Embryonic facial prominence (tissue), 1 donor: ENCODE results near the gene ANKS6.

Experiments used
- DNase-seq: peaks from one replicate; pipeline ENCODE4 v3.0.0-alpha.2; 2016; ENCODE audit errors: extremely low spot score

Gene ANKS6

DNA sequence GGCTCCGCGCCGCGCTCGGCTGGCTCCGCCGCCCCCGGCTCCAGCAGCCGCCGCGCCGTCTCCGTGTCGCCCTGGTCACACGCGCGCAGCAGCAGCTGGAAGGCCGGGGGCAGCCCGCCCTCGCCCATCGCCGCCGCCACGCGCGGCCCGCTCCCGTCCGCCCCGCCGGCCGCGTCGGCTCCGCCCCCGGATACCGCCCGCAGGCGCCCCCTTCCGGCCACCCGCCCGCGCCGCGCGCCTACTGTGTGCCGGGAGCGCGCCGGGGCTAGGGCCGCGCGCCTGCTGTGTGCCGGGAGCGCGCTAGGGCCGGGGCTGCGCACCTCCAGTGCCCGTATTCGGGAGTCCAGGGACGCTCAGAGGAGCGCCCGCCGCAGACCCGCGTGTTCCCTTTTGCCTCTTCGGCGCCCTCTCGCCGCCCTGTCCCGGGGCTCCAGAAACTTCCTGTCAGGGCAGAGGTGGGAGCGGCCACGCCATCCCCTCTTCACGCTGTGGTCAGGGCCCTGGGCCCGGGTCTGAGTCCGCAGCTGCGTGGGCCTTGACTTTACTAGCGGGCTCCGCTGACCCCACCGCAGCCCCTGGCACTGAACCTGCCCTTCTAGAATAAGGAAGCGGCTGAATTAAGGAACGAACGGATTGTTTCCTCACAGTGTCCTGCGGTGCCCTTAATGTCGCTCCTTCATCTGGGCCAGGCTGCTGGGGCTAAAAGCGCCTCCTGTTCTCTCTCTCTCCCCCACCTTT, at the start of gene ANKS6:
Gene ANKS6, minus strand, starts transcription at position 192 of the 738 bp plus-strand sequence. Its CDS starts 64 bp downstream, at position 128.
- DNase-seq = peak; percentile 57

DNA sequence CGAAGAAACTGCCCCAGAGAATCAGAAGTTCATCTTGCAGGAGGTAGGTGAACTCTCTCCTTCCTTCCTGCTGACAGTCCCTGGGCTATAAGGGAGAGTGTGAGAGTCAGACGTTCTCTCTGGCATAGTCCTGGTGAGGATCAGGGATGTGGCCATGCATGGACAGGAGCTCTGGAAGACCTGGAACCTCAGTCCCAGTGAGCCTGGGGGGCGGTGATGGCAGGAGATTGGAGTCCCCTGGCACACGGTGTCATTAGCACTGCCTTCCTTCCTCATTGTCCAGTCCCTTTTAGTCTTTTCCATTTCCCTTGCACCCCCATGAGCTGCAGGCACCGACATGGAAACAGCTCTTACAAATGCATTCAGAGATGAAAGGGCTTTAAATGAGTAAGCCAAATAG, 49.7 kb upstream of the ANKS6 start:
- no peak for DNase-seq

DNA sequence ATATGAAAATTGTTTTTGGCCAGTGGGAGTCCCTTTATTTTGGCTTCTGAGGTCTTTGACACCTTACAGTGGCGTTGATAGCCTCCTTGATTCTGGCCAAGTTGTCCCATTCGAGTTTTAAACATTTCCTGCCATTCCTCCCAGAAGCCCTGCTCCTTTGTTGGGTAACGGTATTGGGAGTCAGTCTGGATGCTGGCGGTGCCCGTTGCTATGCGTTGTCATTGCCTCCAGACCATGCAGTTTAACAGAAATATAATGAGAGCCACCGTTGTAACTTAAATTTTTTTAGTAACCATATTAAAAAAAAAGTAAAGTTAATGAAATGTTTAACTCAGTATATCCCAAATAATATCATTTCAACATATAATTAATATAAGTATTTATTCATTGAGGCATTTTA, 46.2 kb upstream of the ANKS6 start:
- DNase-seq = no peak

DNA sequence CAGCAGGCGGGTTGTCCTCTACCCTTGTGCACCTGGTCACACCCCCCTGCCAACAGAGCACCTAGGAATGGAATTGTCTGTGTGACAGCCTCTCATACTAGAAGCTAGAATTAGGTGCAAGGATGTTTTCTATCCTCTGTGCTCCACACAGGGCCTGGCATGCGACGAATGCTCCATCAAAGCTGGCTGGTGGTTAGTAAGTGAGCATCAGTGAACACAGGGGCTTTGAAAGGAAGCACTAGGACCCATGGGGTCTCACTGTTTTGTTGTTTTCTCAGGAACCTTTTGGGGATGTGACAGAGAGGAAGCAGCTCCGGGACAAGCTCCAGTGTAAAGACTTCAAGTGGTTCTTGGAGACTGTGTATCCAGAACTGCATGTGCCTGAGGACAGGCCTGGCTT, 43.4 kb upstream of the ANKS6 start:
- no peak for DNase-seq

DNA sequence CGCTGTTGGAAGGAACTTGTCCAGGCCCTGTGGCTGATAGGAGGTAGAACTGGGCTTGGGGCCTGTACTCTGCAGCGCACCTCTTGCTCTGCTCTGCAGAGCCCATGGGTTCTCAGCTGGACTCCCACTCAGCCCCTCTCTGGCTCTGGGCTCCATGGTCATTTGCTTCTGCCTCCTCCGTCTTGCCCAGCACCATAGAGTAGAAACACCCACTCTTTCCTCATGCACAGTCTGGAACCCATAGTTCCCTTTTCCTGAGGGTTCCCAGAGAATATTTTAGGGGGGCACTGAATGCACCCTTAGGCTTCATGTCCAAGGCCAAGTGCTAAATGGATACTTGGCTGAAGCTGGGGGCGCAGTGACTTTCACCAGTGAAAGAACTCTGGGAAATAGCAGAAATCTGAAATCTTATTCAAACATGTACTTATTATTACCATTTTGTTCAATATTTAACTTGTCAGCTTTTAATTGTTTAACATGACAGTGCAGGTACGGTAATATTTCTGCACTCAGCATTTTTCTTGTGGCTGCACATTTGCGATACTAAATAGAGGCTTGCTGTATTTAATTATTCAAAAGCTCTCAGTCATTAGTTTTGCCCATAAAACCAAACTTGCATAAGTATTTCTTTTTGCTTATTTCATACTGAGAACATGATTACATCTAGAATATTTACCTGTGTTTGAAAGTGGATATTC, 42.7 kb upstream of the ANKS6 start:
- no peak for DNase-seq

DNA sequence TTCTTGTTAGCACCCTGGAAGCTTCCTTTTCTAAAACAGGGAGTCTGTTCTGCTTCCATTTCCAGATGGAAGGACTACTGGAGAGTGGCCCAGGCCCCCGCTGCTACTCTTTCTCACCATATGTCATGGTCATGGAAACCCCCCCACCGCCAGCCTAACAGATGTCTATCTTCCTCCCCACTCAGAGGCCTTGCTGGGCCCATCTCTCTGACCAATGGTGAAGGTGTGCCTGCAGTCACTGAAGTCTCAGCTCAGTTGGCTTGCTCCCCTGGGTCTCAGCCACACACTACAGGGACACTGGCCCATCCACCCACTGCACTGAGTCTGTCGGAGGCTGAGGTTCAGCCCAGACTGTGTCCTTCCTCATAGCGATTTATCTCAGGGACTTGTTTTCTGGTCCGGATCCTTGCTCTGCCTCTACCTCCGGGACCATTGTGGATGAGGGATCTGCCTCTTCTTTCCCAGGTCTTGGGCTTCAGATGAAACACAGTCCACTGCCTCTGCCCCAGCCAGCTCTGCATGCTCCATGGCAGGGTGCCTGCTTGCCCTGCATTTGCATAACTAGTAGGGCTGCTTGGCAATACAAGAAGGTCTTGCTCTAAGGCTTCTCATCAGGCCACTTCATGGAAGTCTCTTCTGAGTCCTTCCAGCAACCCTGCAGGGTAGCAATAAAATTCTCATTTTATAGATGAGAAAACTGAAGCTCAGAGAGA, 42.0 kb upstream of the ANKS6 start:
- no peak for DNase-seq

DNA sequence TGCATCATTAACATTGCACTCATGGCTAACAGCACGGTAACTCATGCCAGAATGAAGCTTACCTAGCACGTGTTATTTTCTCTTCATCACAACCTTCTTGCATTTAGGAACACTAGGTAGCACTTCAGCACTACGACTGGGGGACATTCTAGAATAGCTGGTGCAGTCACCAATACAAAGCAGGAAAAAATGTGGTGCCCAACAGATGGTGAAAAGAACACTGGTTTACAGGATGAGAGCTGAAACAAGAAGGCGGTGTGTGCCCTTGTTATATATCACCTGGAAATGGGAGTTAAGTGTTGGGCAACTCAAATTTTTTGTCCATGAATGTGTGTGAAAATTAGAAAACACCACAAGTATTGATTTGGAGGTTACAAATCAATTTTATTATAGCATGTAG, 41.2 kb upstream of the ANKS6 start:
- no peak for DNase-seq

DNA sequence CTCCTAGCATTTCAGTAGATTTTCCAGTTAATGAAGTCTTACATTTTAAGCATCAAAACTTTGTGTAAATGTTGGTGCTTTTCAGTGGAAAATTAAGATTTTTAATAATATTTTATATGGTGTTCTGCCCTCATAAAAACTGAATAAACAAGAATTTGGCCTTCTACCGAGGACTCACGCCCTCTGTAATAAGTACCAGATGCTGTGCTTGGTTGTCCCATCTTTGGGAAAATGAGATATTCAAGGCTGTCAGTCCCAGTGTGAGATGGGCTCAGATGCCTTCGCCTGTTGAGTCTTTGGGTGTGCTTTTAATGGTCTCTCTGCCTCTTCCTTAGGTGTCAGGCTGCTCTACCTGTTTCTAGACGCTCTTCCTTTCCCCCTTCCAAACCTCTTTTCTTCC, 39.9 kb upstream of the ANKS6 start:
- no peak for DNase-seq

DNA sequence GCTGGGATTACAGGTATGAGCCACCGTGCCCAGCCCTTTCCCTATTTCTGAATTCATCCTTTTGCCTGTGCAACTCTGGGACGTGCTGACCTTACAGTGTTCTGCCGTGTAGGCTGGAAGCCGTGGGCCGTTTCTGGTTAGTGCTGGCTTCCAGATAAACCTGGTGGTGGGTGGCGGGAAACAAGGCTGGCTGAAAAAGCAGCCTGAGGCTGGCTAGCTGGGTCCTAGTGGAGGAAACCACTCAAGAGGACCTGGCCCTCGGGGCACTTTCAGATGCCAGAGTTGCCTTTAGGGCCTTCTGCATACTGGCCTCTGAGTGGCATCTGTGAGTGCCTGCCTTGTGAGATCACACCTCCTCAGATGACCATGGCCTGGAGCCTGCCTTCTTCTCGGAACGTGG, 38.0 kb upstream of the ANKS6 start:
- no peak for DNase-seq

DNA sequence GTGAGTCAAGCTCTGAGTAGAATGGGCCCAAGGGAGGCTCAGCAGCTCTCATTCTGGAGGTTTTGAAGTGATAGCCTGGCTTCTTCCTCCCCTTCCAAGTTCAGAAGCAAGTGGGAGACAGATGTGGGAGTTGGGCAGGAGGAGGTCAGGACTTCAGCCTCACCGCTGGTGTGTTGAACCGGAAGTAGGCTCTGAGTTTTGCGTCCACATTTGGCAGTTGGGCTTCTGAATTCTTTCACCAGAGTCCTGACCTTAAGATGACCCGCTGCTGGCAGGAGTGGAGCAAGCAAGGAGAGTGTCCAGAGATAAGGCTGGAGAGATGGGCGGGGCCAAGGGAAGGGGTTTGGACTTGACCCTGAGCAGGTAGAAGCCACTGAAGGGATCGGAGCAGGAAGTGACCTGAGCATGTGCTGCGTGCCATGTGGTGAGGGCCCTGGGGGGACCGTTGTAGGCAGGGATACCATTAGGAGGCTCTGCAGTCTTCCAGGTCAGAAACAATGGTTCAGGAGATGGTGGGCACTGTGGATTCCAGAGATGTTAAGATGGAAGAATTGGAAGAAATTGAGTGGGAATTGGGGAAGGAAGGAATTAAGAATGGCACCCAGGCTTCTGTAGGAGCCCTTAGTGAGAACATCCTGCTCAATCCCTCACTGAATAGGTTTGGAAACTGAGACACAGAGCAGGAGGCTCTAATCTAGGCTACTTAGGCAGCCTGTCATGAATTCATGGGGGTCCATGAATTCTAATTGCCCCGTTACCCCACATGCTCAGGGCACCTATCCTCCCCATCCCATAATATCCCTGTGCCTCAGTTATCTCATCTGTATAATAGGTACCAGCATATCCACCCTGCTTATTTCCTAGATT, 37.0 kb upstream of the ANKS6 start:
- no peak for DNase-seq

DNA sequence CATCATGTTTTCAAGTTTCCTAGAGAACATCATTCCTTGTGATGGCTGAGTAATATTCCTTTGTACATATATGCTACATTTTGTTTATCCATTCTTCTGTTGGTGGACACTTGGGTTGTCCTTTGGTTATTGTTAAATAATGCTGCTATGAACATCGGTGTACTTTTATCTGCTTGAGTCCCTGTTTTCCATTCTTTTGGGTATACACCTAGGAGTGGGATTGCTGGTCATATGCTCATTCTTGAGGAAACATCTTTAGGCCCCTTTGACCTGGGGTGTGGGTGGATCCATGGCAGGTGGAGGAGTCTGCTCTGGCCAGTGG, 36.4 kb upstream of the ANKS6 start:
- DNase-seq = no peak

DNA sequence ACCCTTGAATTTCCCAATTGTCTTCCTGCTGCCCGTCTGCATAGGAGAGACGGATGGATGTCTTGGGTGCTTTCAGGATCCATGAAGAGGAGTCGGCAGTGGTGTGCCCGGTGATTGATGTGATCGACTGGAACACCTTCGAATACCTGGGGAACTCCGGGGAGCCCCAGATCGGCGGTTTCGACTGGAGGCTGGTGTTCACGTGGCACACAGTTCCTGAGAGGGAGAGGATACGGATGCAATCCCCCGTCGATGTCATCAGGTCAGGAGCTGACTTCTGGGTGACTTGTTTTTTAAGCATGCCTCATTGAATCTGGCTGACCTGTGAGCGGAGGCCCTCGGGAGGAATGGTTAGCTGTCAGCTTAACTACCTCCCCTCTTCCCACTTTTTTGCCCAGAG, 35.3 kb upstream of the ANKS6 start:
- DNase-seq = no peak

DNA sequence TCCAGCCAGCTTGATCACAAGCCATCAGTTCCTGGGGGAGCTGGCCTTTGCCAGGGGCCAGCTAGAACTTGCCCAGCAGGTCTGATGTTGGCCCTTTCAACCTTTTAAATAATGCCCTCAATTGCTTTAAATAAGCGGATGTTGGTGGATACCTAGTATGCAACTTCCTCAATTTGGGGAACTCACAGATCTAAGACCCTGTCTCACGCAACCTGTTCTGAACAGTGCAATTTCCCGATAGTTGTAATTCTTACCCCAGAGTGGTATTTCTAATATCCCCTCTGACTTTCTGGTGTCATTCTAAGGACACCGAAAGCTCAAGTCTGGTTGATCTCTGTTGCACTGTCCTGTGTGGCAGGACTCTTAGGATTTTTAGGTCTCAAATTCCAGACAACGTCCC, 34.2 kb upstream of the ANKS6 start:
- DNase-seq = no peak

DNA sequence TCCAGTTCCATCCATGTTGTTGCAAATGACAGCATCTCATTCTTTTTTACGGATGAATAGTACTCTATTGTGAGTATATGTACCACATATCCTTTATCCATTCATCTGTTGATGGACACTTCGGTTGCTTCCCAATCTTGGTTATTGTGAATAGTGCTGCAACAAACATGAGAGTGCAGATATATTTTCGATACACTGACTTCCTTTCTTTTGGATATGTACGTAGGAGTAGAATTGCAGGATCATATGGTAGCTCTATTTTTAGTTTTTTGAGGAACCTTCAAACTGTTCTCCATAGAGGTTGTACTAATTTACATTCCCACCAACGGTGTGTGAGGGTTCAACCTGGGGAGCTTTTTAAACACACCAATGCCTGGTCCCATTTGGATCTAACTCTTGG, 33.4 kb upstream of the ANKS6 start:
- DNase-seq = no peak

DNA sequence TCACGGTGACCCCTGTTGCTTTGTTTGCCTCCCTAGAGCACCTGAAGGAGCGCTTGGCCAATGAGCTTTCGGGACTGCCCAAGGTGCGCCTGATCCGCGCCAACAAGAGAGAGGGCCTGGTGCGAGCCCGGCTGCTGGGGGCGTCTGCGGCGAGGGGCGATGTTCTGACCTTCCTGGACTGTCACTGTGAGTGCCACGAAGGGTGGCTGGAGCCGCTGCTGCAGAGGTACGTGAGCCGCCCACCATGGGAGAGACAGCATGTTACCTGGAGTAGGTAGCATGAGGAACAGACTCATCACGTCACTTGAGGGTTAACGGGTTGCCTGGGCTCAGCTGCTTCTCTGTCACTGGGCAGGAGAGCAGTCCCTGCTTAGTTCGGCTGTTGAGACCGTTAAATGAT, 30.4 kb upstream of the ANKS6 start:
- no peak for DNase-seq

DNA sequence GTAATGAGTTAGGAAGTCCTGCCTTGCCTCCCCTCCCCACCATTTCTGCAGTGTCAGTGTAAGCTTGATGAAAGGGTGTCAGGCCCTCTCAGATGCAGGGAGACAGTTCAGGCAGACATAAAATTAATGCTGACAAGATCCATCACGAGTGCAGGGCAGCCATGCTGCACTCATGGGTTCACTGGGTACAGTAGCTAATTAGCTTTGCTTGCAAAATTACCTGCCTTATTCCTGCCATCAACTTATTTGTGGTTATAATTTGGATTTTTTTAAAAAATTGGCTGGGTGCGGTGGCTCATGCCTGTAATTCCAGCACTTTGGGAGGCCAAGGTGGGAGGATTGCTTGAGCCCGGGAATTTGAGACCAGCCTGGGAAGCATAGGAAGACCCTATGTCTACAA, 29.1 kb upstream of the ANKS6 start:
- DNase-seq = no peak

DNA sequence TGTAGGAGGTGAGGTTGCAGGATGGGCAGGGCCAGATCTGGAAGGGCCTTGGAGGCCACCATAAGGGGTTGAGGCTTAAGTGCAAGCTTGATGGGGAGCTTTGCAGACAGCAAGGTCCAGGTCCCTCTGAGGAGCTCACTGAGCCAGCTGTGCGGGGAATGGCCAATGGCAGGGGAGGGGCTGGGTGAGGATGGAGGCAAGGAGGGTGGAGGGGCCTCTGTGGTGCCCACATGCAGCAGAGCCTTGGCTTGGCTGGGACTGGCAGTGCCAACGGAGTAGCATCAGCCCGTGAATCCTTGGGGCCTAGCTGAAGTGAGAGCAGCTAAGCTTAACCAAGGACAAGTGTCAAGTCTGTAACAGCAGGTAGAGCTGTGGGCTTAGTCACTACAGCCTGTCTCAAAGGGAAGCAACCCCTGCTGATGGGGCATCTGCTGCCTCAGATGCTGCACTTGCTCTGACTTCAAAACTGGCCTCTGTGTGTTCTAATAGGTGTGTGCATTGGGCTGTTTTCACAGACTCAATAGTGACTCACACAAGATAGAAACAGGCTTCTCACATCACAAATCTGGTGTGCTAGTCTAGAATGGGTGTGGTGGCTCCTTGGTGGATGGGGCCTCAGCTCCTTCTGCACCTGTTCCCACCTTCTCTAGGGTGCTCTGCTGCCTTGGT, 27.4 kb upstream of the ANKS6 start:
- DNase-seq = no peak

DNA sequence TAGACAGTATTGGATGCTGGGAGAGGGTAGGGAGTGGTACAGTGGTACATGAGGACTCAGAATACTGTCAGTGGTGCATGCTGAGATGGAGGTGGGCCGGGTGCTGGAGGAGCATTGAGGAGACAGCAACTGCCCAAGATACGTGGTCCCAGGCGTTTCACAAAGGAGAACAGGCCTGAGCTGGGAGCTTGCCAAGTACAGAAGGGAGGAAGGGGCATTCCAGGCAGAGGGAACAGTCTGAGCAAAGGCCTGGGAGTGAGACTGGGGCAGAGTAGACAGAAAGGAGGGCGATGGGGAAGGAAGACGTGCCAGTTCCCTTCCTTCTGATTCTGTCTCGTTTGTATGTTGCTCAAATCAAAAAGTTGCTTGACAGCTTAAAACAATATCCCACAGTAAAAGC, 26.3 kb upstream of the ANKS6 start:
- DNase-seq = no peak

DNA sequence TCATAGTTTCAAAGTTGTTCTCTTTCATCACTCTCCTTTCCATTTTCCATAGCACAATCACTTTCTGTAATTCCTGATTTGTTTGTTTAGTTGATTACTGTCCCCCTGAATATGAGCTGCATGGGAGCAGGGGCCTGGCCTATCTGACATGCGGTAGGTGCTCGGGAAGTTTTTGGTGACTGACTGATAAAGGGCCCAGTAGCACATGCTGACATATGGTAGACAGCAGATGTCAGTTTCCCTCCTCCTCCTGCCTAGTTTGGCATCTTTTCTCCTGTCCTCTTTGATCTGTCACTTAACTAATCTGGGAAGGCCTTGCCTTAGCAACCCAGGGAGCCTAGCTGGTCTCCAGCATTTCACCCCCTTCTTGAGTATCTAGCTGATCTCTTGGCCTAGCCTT, 25.5 kb upstream of the ANKS6 start:
- DNase-seq = no peak

DNA sequence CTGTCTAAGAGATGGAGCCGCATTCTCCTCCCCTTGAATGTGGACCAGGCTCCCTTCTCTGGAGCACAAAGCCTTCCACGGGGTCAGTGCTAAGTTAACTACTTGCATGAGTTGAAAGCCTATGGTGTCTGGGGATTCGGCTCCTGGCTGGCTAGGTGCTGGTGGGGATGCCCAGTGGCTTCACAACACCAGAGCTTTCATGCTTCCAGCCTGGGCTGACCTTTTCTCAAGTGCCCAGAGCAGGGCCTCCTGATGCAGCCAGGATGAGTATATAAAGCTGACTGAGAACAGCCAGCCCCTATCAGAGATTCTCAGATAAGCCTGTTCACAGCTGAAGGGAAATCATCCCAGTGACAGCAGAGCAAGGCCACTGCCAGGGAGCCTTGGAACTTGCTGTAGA, 22.9 kb upstream of the ANKS6 start:
- DNase-seq = no peak

DNA sequence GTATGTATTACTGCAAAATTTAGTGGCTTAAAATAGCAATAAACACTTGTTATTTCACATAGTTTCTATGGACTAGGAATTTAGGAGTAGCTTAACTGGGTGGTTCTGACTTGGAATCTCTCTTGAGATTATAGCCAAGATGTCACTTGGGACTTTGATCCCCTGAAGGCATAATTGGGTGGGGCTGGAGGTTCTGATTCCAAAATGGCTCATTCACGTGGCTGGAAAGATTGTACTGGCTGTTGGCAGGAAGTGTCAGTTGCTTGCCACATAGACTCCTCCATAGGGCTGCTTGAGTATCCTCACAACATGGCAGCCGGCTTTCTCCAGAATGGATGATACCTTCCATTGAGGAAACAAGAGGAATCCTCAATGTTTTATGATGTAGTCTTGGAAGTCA, 22.4 kb upstream of the ANKS6 start:
- no peak for DNase-seq
